ENCODE measurements around the gene IMMP2L. TPM values are rescaled to one million over a fixed set of nuclear protein-coding genes. Genes with fewer than 3 reads are reported as not detected.
A peak's percentile ranks its signal among the peaks of the same experiment; 100 is the strongest.

Gene IMMP2L
- total RNA-seq, 1 experiment from 2014 or later, result 13.6 TPM

- Mint-ChIP-seq H3K9me3 (0 out of 2 replicates have a peak, but pooled peaks cover 3% of the 10 kb centered on the region), H3K27ac (no peak overlapping the region), H3K36me3 (no peaks in the 10 kb centered on the region), H3K4me1 (peaks cover 37% of the 10 kb centered on the region), H3K4me3 (no peak overlapping the region), H3K27me3 (ENCODE audit: low read depth) (no peaks in the 10 kb centered on the region)
- POLR2A ChIA-PET, result no interaction called here
- ATAC-seq (no peak), DNase-seq (ENCODE audit: low spot score) (no peak)
- TF ChIP-seq ZMAT4 (CRISPR knock-in tag; IDR thresholded peaks at IDR 0.05), result no peak
- TF ChIP-seq ZNF263 (CRISPR knock-in tag; IDR thresholded peaks at IDR 0.05; ENCODE audit: low read depth), result no peak
- no peak for TF ChIP-seq CBFB (CRISPR knock-in tag; IDR thresholded peaks at IDR 0.05; ENCODE audit: low read depth)
- TF ChIP-seq RORB (CRISPR knock-in tag; IDR thresholded peaks at IDR 0.05), result no peak
- TF ChIP-seq E2F5 (CRISPR knock-in tag; IDR thresholded peaks at IDR 0.05), result no peak
- no peak for TF ChIP-seq CREM (CRISPR knock-in tag; IDR thresholded peaks at IDR 0.05)
- TF ChIP-seq ESRRA (CRISPR knock-in tag; IDR thresholded peaks at IDR 0.05; ENCODE audit: borderline replicate concordance), result no peak
- TF ChIP-seq PREB (CRISPR knock-in tag; IDR thresholded peaks at IDR 0.05; ENCODE audit: borderline replicate concordance), result no peak
- TF ChIP-seq ATF3 (CRISPR knock-in tag; conservative IDR thresholded peaks at IDR 0.05), result no peak
- CTCF ChIA-PET, result no interaction called here
These were observed 701.1 kb downstream of the IMMP2L start for GRCh38 chr7:110861163-110861562.

GRCh38 chr7:110857106-110857505 lies 705.2 kb downstream of the IMMP2L start:
- no peak for DNase-seq (ENCODE audit: low spot score)
- no peak overlapping the region for H3K27ac Mint-ChIP-seq
- ChIA-PET POLR2A (no interaction called here), CTCF (no interaction called here)
- H3K27me3 Mint-ChIP-seq (ENCODE audit: low read depth), result no peaks in the 10 kb centered on the region
- H3K4me1 Mint-ChIP-seq, result peaks cover 29% of the 10 kb centered on the region
- H3K4me3 Mint-ChIP-seq, result no peak overlapping the region
- H3K36me3 Mint-ChIP-seq, result no peaks in the 10 kb centered on the region
- H3K9me3 Mint-ChIP-seq, result no peaks in the 10 kb centered on the region; the same call in 1 of the 2 replicates
- peak; percentile 62 for ATAC-seq
- no peak for TF ChIP-seq NFE2L1 (CRISPR knock-in tag; IDR thresholded peaks at IDR 0.05)
- no peak for TF ChIP-seq PRRX2 (CRISPR knock-in tag; IDR thresholded peaks at IDR 0.05)
- no peak for TF ChIP-seq ZNF396 (CRISPR knock-in tag; IDR thresholded peaks at IDR 0.05; ENCODE audit: borderline replicate concordance)
- TF ChIP-seq E2F1 (CRISPR knock-in tag; IDR thresholded peaks at IDR 0.05), result no peak
- no peak for TF ChIP-seq NR1H2 (CRISPR knock-in tag; IDR thresholded peaks at IDR 0.05)
- TF ChIP-seq ZNF532 (CRISPR knock-in tag; IDR thresholded peaks at IDR 0.05; ENCODE audit: borderline replicate concordance), result no peak
- no peak for TF ChIP-seq RORB (CRISPR knock-in tag; IDR thresholded peaks at IDR 0.05)
- TF ChIP-seq ZNF512 (CRISPR knock-in tag; IDR thresholded peaks at IDR 0.05; ENCODE audit: borderline replicate concordance), result no peak
- TF ChIP-seq CREB1 (CRISPR knock-in tag; IDR thresholded peaks at IDR 0.05), result no peak
- TF ChIP-seq ZNF425 (CRISPR knock-in tag; conservative IDR thresholded peaks at IDR 0.05), result no peak
- TF ChIP-seq ZMAT4 (CRISPR knock-in tag; IDR thresholded peaks at IDR 0.05), result no peak
- no peak for TF ChIP-seq E2F5 (CRISPR knock-in tag; IDR thresholded peaks at IDR 0.05)
- no peak for TF ChIP-seq CDX4 (CRISPR knock-in tag; IDR thresholded peaks at IDR 0.05; ENCODE audit: borderline replicate concordance)
- no peak for TF ChIP-seq GABPB1 (CRISPR knock-in tag; IDR thresholded peaks at IDR 0.05)

All from WTC11 (cell line).